T-helper 9 cell (primary cell): Measurements from ENCODE around the gene MYBL2.

Source experiments
- DNase-seq: peaks from one replicate; pipeline ENCODE4 v3.0.0-alpha.2; 2020

Gene MYBL2

GRCh38 chr20:43723735-43724134, 56.8 kb downstream of the MYBL2 start:
- no peak for DNase-seq

- no peak for DNase-seq
These were observed 57.5 kb downstream of the MYBL2 start for GRCh38 chr20:43724383-43724782.

- no peak for DNase-seq
These were observed 58.8 kb downstream of the MYBL2 start for GRCh38 chr20:43725666-43726065.

GRCh38 chr20:43726333-43726732, 59.4 kb downstream of the MYBL2 start:
- no peak for DNase-seq

- DNase-seq: no peak
These were observed 60.0 kb downstream of the MYBL2 start, which contains the start of gene GTSF1L for GRCh38 chr20:43726811-43727338. TSS of gene GTSF1L (minus strand) at chr20:43727002. CDS start at chr20:43726694, 308 bp downstream.

- no peak for DNase-seq
These were observed 61.2 kb downstream of the MYBL2 start for GRCh38 chr20:43727980-43728590.

- DNase-seq: no peak
These were observed 61.9 kb downstream of the MYBL2 start for GRCh38 chr20:43728686-43729255.

GRCh38 chr20:43731469-43731868, 64.6 kb downstream of the MYBL2 start:
- no peak for DNase-seq

- DNase-seq: no peak
These were observed 65.0 kb downstream of the MYBL2 start for GRCh38 chr20:43731927-43732326.

GRCh38 chr20:43736588-43737158, 69.8 kb downstream of the MYBL2 start:
- no peak for DNase-seq

- no peak for DNase-seq
These were observed 71.0 kb downstream of the MYBL2 start for GRCh38 chr20:43737925-43738324.

GRCh38 chr20:43739148-43739749, 72.3 kb downstream of the MYBL2 start:
- no peak for DNase-seq

GRCh38 chr20:43740642-43741041, 73.7 kb downstream of the MYBL2 start:
- no peak for DNase-seq

GRCh38 chr20:43744151-43744611, 77.3 kb downstream of the MYBL2 start:
- DNase-seq: no peak

- no peak for DNase-seq
These were observed 78.2 kb downstream of the MYBL2 start for GRCh38 chr20:43744966-43745730.

GRCh38 chr20:43746344-43747137, 79.6 kb downstream of the MYBL2 start:
- DNase-seq: no peak

- DNase-seq: no peak
These were observed 81.4 kb downstream of the MYBL2 start for GRCh38 chr20:43748274-43748673.

- DNase-seq: peak; percentile 85
These were observed 82.9 kb downstream of the MYBL2 start for GRCh38 chr20:43749734-43750294.

GRCh38 chr20:43750774-43751166, 83.9 kb downstream of the MYBL2 start:
- DNase-seq: no peak

- no peak for DNase-seq
These were observed 84.5 kb downstream of the MYBL2 start for GRCh38 chr20:43751167-43752050.

- no peak for DNase-seq
These were observed 85.1 kb downstream of the MYBL2 start for GRCh38 chr20:43752051-43752360.
